ENCODE measurements around the gene CD200. TPM values are rescaled to one million over a fixed set of nuclear protein-coding genes. Genes with fewer than 3 reads are reported as not detected.

The CD200 gene
- total and polyA plus RNA-seq, 10 of the 15 experiments (the other 5 are each of a cell fraction or from before 2014, with no cell fraction given): 21.2 to 84.3 (median 33.2) TPM

DNA sequence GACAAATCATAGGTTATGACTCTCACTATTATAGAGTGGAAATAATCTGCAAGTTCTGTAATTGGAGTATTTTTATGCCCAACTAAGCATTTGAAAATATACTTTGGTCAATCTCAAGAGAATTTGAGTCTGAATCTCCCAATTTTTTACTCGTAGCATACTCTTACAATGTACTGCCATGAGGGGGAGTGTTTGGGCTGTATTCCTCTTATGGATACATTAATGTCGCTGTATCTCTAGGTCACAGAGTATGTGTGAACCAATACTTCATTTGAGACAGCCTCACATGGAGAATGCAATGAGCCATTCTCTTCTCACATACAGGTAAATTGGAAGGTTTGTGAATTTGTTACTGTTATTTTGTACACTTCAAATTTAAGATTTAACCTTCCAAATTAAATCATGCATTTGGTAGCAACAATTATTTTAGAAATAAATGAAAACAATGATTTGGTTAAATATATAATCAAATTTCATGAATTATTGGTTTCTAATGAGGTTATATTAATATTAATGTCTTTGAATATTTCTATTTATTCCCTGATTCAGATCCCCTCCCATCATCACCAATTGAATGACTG, 5.5 kb upstream of the CD200 start (continued):
- TF ChIP-seq, protein P1, sequence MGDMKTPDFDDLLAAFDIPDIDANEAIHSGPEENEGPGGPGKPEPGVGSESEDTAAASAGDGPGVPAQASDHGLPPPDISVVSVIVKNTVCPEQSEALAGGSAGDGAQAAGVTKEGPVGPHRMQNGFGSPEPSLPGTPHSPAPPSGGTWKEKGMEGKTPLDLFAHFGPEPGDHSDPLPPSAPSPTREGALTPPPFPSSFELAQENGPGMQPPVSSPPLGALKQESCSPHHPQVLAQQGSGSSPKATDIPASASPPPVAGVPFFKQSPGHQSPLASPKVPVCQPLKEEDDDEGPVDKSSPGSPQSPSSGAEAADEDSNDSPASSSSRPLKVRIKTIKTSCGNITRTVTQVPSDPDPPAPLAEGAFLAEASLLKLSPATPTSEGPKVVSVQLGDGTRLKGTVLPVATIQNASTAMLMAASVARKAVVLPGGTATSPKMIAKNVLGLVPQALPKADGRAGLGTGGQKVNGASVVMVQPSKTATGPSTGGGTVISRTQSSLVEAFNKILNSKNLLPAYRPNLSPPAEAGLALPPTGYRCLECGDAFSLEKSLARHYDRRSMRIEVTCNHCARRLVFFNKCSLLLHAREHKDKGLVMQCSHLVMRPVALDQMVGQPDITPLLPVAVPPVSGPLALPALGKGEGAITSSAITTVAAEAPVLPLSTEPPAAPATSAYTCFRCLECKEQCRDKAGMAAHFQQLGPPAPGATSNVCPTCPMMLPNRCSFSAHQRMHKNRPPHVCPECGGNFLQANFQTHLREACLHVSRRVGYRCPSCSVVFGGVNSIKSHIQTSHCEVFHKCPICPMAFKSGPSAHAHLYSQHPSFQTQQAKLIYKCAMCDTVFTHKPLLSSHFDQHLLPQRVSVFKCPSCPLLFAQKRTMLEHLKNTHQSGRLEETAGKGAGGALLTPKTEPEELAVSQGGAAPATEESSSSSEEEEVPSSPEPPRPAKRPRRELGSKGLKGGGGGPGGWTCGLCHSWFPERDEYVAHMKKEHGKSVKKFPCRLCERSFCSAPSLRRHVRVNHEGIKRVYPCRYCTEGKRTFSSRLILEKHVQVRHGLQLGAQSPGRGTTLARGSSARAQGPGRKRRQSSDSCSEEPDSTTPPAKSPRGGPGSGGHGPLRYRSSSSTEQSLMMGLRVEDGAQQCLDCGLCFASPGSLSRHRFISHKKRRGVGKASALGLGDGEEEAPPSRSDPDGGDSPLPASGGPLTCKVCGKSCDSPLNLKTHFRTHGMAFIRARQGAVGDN (IDR thresholded peaks at IDR 0.05): peak; percentile 72
- TF ChIP-seq PAX5 (IDR thresholded peaks at IDR 0.05; ENCODE audit: borderline replicate concordance, low read depth, low read length): no peak
- peak; percentile 66; the same call in 1 of the 2 replicates for TF ChIP-seq SMARCA5 (IDR thresholded peaks at IDR 0.05)
- no peak for TF ChIP-seq TARDBP (IDR thresholded peaks at IDR 0.05; ENCODE audit: borderline replicate concordance)
- TF ChIP-seq, protein P2, sequence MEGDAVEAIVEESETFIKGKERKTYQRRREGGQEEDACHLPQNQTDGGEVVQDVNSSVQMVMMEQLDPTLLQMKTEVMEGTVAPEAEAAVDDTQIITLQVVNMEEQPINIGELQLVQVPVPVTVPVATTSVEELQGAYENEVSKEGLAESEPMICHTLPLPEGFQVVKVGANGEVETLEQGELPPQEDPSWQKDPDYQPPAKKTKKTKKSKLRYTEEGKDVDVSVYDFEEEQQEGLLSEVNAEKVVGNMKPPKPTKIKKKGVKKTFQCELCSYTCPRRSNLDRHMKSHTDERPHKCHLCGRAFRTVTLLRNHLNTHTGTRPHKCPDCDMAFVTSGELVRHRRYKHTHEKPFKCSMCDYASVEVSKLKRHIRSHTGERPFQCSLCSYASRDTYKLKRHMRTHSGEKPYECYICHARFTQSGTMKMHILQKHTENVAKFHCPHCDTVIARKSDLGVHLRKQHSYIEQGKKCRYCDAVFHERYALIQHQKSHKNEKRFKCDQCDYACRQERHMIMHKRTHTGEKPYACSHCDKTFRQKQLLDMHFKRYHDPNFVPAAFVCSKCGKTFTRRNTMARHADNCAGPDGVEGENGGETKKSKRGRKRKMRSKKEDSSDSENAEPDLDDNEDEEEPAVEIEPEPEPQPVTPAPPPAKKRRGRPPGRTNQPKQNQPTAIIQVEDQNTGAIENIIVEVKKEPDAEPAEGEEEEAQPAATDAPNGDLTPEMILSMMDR (IDR thresholded peaks at IDR 0.05 in 2 of 3, conservative IDR thresholded peaks at IDR 0.05 in 1 of 3; ENCODE audit: control insufficient read depth in 2 of 3, extremely low read depth in 1 of 3, insufficient read depth in 1 of 3, low read depth in 3 of 3, low read length in 3 of 3): peak; percentile 60 to 82 (median 64)
- TF ChIP-seq CHD4 (IDR thresholded peaks at IDR 0.05): no peak
- TF ChIP-seq SIX5 (IDR thresholded peaks at IDR 0.05; ENCODE audit: low read depth, low read length, severe bottlenecking): peak; percentile 18
- TF ChIP-seq FOS (IDR thresholded peaks at IDR 0.05; ENCODE audit: borderline replicate concordance, extremely low read depth, insufficient read length): no peak
- TF ChIP-seq NR2C2 (IDR thresholded peaks at IDR 0.05; ENCODE audit: borderline replicate concordance, control insufficient read depth, insufficient read length, low read depth): no peak
- TF ChIP-seq, protein P3, sequence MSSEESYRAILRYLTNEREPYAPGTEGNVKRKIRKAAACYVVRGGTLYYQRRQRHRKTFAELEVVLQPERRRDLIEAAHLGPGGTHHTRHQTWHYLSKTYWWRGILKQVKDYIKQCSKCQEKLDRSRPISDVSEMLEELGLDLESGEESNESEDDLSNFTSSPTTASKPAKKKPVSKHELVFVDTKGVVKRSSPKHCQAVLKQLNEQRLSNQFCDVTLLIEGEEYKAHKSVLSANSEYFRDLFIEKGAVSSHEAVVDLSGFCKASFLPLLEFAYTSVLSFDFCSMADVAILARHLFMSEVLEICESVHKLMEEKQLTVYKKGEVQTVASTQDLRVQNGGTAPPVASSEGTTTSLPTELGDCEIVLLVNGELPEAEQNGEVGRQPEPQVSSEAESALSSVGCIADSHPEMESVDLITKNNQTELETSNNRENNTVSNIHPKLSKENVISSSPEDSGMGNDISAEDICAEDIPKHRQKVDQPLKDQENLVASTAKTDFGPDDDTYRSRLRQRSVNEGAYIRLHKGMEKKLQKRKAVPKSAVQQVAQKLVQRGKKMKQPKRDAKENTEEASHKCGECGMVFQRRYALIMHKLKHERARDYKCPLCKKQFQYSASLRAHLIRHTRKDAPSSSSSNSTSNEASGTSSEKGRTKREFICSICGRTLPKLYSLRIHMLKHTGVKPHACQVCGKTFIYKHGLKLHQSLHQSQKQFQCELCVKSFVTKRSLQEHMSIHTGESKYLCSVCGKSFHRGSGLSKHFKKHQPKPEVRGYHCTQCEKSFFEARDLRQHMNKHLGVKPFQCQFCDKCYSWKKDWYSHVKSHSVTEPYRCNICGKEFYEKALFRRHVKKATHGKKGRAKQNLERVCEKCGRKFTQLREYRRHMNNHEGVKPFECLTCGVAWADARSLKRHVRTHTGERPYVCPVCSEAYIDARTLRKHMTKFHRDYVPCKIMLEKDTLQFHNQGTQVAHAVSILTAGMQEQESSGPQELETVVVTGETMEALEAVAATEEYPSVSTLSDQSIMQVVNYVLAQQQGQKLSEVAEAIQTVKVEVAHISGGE (CRISPR knock-in tag; IDR thresholded peaks at IDR 0.05): no peak
- TF ChIP-seq MYB (IDR thresholded peaks at IDR 0.05; ENCODE audit: borderline replicate concordance, low read depth, low read length): no peak
- no peak for TF ChIP-seq GABPA (IDR thresholded peaks at IDR 0.05; ENCODE audit: low read depth)
- TF ChIP-seq NRF1 (conservative IDR thresholded peaks at IDR 0.05; ENCODE audit: low read depth, low read length): no peak
- no peak for TF ChIP-seq ESRRA (IDR thresholded peaks at IDR 0.05; ENCODE audit: low read length)
- peak; percentile 72 for TF ChIP-seq ZNF24 (IDR thresholded peaks at IDR 0.05)
- TF ChIP-seq, protein P4, sequence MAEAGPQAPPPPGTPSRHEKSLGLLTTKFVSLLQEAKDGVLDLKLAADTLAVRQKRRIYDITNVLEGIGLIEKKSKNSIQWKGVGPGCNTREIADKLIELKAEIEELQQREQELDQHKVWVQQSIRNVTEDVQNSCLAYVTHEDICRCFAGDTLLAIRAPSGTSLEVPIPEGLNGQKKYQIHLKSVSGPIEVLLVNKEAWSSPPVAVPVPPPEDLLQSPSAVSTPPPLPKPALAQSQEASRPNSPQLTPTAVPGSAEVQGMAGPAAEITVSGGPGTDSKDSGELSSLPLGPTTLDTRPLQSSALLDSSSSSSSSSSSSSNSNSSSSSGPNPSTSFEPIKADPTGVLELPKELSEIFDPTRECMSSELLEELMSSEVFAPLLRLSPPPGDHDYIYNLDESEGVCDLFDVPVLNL (IDR thresholded peaks at IDR 0.05; ENCODE audit: low read depth, low read length): no peak
- peak; percentile 69 for TF ChIP-seq FOXM1 (IDR thresholded peaks at IDR 0.05; ENCODE audit: low read depth, low read length)
- TF ChIP-seq, protein P5, sequence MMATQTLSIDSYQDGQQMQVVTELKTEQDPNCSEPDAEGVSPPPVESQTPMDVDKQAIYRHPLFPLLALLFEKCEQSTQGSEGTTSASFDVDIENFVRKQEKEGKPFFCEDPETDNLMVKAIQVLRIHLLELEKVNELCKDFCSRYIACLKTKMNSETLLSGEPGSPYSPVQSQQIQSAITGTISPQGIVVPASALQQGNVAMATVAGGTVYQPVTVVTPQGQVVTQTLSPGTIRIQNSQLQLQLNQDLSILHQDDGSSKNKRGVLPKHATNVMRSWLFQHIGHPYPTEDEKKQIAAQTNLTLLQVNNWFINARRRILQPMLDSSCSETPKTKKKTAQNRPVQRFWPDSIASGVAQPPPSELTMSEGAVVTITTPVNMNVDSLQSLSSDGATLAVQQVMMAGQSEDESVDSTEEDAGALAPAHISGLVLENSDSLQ (IDR thresholded peaks at IDR 0.05): peak; percentile 11; the same call in 1 of the 2 replicates

Data from GM12878 (cell line).